Activated B cell treated with CpG ODN at 0.5 μM for 24 hours (primary cell): ENCODE results near the gene GSTP1. TPM values are rescaled to one million over a fixed set of nuclear protein-coding genes. Genes with fewer than 3 reads are reported as not detected.
A peak's percentile ranks its signal among the peaks of the same experiment; 100 is the strongest.
"Not testable (repeated sequence)": the region's sequence is repeated elsewhere in the genome, so short reads cannot be mapped to it uniquely, and the experiment has no call there.

Experiments
- ATAC-seq: fragments of 200-7000 bp; cut with Tn5 transposase; one replicate; pipeline ENCODE4 v1.10.0; 2021; ENCODE audit warnings: low read depth, mild to moderate bottlenecking, moderate library complexity
- CTCF ChIA-PET: fragments of 350-600 bp; sonication (Branson Sonifier 250); formaldehyde crosslinking; loops from one replicate; lab custom pipeline; 2021; ENCODE audit warnings: antibody characterized with exemption; lab: Charles Lee
- POLR2A ChIA-PET: fragments of 350-600 bp; sonication (Branson Sonifier 250); formaldehyde crosslinking; loops from one replicate; lab custom pipeline; 2021; ENCODE audit warnings: antibody characterized with exemption; lab: Charles Lee
- DNase-seq: peaks from one replicate; pipeline ENCODE4 v3.0.0; 2022
- H3K27ac Mint-ChIP-seq: one replicate; pipeline ENCODE4 v1.8.0; 2020; ENCODE audit warnings: mixed read lengths
- H3K27me3 Mint-ChIP-seq: one replicate; pipeline ENCODE4 v1.8.0; 2021; ENCODE audit warnings: mixed read lengths
- H3K36me3 Mint-ChIP-seq: one replicate; pipeline ENCODE4 v1.8.0; 2021; ENCODE audit warnings: low read depth, mixed read lengths
- H3K4me1 Mint-ChIP-seq: one replicate; pipeline ENCODE4 v1.8.0; 2021; ENCODE audit warnings: mixed read lengths
- H3K4me3 Mint-ChIP-seq: one replicate; pipeline ENCODE4 v1.8.0; 2020; ENCODE audit warnings: mild to moderate bottlenecking, mixed read lengths
- H3K9me3 Mint-ChIP-seq: one replicate; pipeline ENCODE4 v1.8.0; 2020; ENCODE audit warnings: mixed read lengths
- intact Hi-C: fragments of 100-400 bp; cut with micrococcal nuclease; formaldehyde crosslinking; loops from one replicate; pipeline ENCODE4 v1.15.1; 2024
- total RNA-seq: library from RNA; stranded (reverse); gene quantifications from 2 replicates; pipeline ENCODE4 v1.2.3, GENCODE V29; 2022
- TF ChIP-seq, protein P1 (sequence below): fragments of 200-600 bp; IDR thresholded peaks from one replicate; pipeline ENCODE4 v1.8.0; 2022; ENCODE audit warnings: antibody characterized with exemption, mild to moderate bottlenecking

Gene GSTP1
- total RNA-seq, 1 donor from 2014 or later, result 331 TPM

DNA sequence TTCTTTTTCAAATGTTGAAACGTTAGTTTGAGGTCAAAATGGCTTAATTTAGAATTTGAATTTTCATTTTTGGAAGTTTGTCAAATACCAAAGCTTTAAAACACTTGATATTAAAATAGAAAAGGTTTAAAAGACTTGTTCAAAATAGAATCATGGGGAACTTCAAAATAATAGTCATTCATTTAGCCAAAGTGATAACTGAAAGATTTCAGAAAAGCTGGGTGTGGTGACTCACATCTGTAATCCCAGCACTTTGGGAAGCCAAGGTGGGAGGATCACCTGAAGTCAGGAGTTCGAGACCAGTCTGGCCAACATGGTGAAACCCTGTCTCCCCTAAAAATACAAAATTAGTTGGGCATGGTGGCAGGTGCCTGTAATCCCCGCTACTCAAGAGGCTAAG lies 10.9 kb downstream of the GSTP1 start:
- TF ChIP-seq, protein P1, sequence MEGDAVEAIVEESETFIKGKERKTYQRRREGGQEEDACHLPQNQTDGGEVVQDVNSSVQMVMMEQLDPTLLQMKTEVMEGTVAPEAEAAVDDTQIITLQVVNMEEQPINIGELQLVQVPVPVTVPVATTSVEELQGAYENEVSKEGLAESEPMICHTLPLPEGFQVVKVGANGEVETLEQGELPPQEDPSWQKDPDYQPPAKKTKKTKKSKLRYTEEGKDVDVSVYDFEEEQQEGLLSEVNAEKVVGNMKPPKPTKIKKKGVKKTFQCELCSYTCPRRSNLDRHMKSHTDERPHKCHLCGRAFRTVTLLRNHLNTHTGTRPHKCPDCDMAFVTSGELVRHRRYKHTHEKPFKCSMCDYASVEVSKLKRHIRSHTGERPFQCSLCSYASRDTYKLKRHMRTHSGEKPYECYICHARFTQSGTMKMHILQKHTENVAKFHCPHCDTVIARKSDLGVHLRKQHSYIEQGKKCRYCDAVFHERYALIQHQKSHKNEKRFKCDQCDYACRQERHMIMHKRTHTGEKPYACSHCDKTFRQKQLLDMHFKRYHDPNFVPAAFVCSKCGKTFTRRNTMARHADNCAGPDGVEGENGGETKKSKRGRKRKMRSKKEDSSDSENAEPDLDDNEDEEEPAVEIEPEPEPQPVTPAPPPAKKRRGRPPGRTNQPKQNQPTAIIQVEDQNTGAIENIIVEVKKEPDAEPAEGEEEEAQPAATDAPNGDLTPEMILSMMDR, result no peak
- ATAC-seq (no peak), DNase-seq (no peak)
- intact Hi-C loops, result no loop called here
- Mint-ChIP-seq H3K9me3 (no peaks in the 10 kb centered on the region), H3K4me1 (peaks cover 12% of the 10 kb centered on the region), H3K4me3 (no peak overlapping the region), H3K27me3 (no peaks in the 10 kb centered on the region), H3K36me3 (no peaks in the 10 kb centered on the region), H3K27ac (no peak overlapping the region)
- CTCF ChIA-PET, result no interaction called here
- POLR2A ChIA-PET, result interaction anchor here (0.7 to 1.5 kb wide), 2 partner anchors 10 to 55 kb away, joined by 3 to 5 read pairs; no protein-coding TSS in a partner anchor

DNA sequence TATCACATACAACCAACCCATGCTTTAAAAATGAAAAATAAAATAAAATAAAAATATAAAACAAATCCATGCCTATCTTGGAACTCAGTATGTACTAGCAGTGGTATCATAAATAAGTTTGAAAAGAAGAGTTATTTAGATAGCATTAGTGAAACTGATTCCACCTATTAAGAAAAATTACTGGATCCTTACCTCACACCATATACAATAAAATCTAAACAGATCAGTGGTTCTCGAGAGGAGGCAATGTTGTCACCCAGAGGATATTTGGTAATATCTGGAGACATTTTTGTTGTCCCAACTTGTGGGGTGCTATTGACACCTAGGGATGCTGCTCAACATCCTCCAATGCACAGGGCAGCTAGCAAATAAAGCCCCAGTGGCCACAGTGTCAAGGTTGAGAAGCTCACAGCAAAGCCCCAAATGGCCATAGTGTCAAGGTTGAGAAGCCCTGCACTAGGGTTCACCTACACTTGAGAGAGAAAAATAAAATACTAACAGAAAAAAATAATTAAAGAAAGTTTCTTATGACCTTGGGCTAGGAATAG lies 13.2 kb downstream of the GSTP1 start:
- no peak for DNase-seq
- no peak for ATAC-seq
- POLR2A ChIA-PET, result interaction anchor here (0.6 kb wide), 1 partner anchor 103 kb away, joined by 4 read pairs; no protein-coding TSS in a partner anchor
- Mint-ChIP-seq H3K36me3 (no peaks in the 10 kb centered on the region), H3K4me3 (no peak overlapping the region), H3K27me3 (no peaks in the 10 kb centered on the region), H3K4me1 (peaks cover 20% of the 10 kb centered on the region), H3K27ac (no peak overlapping the region), H3K9me3 (no peaks in the 10 kb centered on the region)
- TF ChIP-seq, protein P1, result no peak
- CTCF ChIA-PET, result no interaction called here
- intact Hi-C loops, result no loop called here

DNA sequence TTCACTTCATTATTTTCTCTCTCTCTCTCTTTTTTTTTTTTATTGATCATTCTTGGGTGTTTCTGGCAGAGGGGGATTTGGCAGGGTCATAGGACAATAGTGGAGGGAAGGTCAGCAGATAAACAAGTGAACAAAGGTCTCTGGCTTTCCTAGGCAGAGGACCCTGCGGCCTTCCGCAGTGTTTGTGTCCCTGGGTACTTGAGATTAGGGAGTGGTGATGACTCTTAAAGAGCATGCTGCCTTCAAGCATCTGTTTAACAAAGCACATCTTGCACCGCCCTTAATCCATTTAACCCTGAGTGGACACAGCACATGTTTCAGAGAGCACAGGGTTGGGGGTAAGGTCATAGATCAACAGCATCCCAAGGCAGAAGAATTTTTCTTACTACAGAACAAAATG lies 13.8 kb downstream of the GSTP1 start:
- H3K27ac Mint-ChIP-seq, H3K4me3 Mint-ChIP-seq, POLR2A ChIA-PET, CTCF ChIA-PET, H3K27me3 Mint-ChIP-seq, H3K36me3 Mint-ChIP-seq, intact Hi-C loops, ATAC-seq, H3K9me3 Mint-ChIP-seq, DNase-seq: not testable (repeated sequence)
- H3K4me1 Mint-ChIP-seq, result peaks cover 20% of the 10 kb centered on the region

DNA sequence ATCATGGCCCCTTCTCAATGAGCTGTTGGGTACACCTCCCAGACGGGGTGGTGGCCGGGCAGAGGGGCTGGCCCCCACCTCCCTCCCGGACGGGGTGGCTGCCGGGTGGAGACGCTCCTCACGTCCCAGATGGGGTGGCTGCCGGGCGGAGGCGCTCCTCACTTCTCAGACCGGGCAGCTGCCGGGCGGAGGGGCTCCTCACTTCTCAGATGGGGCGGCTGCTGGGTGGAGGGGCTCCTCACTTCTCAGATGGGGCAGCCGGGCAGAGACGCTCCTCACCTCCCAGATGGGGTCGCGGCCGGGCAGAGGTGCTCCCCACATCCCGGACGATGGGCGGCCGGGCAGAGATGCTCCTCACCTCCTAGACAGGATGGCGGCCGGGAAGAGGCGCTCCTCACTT lies 14.4 kb downstream of the GSTP1 start:
- H3K27ac Mint-ChIP-seq, DNase-seq, H3K27me3 Mint-ChIP-seq, H3K36me3 Mint-ChIP-seq, CTCF ChIA-PET, intact Hi-C loops, POLR2A ChIA-PET, ATAC-seq, H3K4me3 Mint-ChIP-seq, H3K9me3 Mint-ChIP-seq: not testable (repeated sequence)
- H3K4me1 Mint-ChIP-seq, result peaks cover 20% of the 10 kb centered on the region

DNA sequence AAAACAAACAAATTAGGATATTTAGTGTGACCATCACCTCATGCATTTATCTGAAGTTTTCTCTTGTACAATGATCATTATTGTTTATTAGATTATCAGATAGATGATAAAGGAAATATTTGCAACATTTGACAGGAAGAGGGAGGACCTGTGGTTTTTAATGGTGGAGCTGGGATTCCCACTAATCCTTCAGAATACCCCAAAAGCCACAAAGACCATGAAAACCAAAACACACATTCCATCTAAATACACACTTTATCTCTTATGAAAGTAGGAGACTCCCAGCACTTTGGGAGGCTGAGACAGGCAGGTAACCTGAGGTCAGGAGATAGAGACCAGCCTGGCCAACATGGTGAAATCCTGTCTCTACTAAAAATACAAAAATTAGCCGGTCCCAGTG lies 15.5 kb downstream of the GSTP1 start:
- no peaks in the 10 kb centered on the region for H3K9me3 Mint-ChIP-seq
- H3K4me3 Mint-ChIP-seq, result no peak overlapping the region
- H3K27ac Mint-ChIP-seq, result no peak overlapping the region
- intact Hi-C loops, result no loop called here
- ChIA-PET CTCF (no interaction called here), POLR2A (no interaction called here)
- TF ChIP-seq, protein P1, result no peak
- H3K4me1 Mint-ChIP-seq, result peaks cover 20% of the 10 kb centered on the region
- H3K36me3 Mint-ChIP-seq, result no peaks in the 10 kb centered on the region
- DNase-seq (no peak), ATAC-seq (no peak)
- H3K27me3 Mint-ChIP-seq, result peaks cover under 1% of the 10 kb centered on the region

DNA sequence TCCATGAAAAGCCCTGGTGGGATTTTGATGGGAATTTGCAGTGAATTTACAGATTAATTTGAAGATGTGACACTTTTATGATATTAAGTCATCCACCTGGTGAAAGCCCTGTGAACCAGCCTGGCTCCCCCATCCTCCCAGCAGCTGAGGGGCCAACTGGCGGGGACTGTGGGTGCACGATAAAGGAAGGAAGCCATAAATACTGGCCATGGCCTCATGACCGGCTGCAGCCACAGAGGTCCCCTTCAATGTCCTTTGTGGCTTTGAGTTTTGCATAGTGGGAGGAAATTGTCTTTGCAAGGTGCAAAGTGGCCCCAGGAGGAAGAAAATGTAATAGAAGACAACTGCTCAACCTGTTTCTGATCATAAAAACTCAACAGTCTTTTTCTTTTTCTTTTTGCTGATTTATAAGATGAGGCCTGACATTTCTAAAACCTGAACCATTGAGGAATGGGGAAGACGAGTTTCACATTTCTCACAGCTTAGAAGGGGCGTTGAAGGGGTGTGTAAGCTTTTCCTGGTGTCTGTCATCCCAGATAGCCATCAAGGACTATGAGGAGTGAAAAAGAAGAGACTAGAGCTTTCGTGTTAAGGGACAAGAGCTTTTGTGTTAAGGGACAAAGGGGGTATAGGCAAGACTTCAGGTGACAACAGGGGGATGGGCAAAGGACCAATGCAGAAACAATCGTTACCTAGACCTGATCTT lies 16.9 kb downstream of the GSTP1 start:
- peak; percentile 56 for ATAC-seq
- ChIA-PET CTCF (interaction anchor here (0.5 kb wide), 1 partner anchor 264 kb away, joined by 3 read pairs; no protein-coding TSS in a partner anchor), POLR2A (interaction anchor here (0.8 to 1.0 kb wide), 2 partner anchors 12 to 16 kb away, joined by 3 to 4 read pairs; no protein-coding TSS in a partner anchor)
- TF ChIP-seq, protein P1, result no peak
- H3K4me3 Mint-ChIP-seq, result no peak overlapping the region
- no peak for DNase-seq
- peaks cover 20% of the 10 kb centered on the region for H3K4me1 Mint-ChIP-seq
- no peaks in the 10 kb centered on the region for H3K36me3 Mint-ChIP-seq
- intact Hi-C loops, result no loop called here
- H3K27ac Mint-ChIP-seq, result no peak overlapping the region
- H3K27me3 Mint-ChIP-seq, result peaks cover 8% of the 10 kb centered on the region
- no peaks in the 10 kb centered on the region for H3K9me3 Mint-ChIP-seq
